Coronary artery (tissue), 2 donors: ENCODE data around the gene TOX2.

ENCODE experiments used
- DNase-seq: peaks from one replicate; pipeline ENCODE4 v3.0.0-alpha.2; 2017; ENCODE audit warnings: low spot score
- H3K27ac ChIP-seq, 2 donors: fragments of 200-600 bp; sonication (generic); one replicate each; pipeline ENCODE4 v1.5.1; 2016 to 2019
- H3K4me3 ChIP-seq: fragments of 200-600 bp; sonication (generic); 2 replicates; pipeline ENCODE4 v1.5.1; 2016; ENCODE audit warnings: mild to moderate bottlenecking, moderate library complexity
- TF ChIP-seq, protein P1 (sequence below): fragments of 200-600 bp; sonication (generic); IDR thresholded peaks from one replicate; pipeline ENCODE4 v1.5.1; 2019; ENCODE audit warnings: antibody characterized with exemption

TOX2 gene

DNA sequence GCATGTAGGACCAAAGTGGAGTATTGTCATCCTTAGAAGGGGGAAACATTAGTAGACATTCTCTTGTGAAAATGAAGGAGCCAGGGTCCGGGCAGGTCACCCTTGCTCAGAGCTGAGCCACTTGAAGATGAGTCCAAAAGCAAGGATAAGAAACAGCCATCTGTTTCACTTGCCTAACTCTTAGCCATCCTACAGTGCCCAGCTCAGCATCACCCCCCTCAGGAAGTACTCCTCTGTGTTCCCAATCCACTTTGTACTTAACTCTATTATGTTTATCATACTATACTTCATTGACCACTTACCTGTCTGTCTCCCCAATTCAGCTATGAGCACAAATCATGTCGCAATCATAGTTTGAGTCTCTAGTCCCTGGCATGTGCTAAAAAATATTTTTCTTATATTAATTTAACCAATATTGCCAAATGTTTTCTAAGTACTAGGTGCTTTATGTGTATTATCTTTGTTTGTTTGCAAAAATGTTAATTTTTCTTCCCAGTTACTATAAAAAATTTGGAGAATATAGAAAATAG is 8.1 kb upstream of the TOX2 start:
- no peak for DNase-seq
- H3K4me3 ChIP-seq, result no peak overlapping the region
- TF ChIP-seq, protein P1, sequence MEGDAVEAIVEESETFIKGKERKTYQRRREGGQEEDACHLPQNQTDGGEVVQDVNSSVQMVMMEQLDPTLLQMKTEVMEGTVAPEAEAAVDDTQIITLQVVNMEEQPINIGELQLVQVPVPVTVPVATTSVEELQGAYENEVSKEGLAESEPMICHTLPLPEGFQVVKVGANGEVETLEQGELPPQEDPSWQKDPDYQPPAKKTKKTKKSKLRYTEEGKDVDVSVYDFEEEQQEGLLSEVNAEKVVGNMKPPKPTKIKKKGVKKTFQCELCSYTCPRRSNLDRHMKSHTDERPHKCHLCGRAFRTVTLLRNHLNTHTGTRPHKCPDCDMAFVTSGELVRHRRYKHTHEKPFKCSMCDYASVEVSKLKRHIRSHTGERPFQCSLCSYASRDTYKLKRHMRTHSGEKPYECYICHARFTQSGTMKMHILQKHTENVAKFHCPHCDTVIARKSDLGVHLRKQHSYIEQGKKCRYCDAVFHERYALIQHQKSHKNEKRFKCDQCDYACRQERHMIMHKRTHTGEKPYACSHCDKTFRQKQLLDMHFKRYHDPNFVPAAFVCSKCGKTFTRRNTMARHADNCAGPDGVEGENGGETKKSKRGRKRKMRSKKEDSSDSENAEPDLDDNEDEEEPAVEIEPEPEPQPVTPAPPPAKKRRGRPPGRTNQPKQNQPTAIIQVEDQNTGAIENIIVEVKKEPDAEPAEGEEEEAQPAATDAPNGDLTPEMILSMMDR, result no peak
- no peak overlapping the region for H3K27ac ChIP-seq

DNA sequence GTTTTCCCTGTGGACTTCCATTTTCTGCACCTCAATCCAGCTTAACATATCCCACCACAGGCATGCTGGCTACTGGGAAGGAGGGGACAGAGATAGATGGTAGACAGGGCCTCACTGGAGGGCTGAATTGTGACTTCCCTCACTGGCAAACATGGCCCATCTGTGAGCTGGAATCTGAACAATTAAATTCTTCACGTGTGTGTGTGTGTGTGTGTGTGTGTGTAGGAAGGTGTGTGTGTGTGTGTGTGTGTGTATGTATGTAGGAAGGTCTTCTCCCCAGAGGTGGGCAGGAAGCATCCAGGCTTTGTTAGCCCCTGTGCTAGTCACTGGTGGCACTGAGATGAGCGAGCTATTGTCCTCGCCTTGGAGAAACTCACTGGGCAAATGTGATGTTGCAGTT is 5.4 kb upstream of the TOX2 start:
- Histone ChIP-seq H3K4me3 (no peak overlapping the region), H3K27ac (no peak overlapping the region)
- no peak for DNase-seq
- TF ChIP-seq, protein P1, result no peak

DNA sequence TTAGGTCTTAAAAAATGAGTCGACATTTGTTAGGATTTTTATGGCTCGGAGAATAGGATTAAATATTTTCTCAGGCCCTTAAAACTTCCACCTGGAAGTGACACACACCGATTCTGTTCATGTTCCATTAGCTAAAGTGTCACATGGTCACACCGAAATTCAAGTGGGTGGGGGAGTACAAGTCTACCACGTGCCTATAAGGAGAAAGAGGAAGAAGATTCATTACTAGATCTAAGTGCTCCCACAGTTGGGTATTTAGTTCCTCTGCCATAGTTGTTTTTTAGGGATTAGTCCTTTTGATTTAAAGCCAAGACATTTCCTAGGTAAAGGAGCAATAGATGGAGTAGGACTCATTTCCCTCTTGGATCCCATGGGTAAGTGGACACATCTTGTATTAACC is 4.9 kb upstream of the TOX2 start:
- TF ChIP-seq, protein P1, result no peak
- Histone ChIP-seq H3K4me3 (no peak overlapping the region), H3K27ac (no peak overlapping the region)
- DNase-seq, result no peak

DNA sequence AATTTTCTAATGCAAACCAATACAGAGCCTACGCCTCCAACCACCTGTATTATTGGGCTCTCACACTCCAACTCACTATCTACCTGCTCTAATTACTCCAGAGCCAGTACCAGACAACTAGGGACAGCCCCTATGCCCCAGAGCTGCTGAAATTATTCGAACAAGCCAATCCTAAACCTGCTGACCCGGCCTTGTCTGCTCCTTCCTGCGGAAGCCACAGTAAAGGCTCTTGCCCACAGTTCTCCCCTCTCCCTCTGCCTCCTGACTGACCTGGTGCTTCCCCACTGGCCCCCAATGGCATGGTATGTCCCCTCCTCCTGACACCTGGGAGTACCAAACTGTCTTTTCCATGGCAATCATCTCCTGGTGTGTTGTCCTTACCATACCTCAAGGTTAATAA is 4.1 kb upstream of the TOX2 start:
- DNase-seq, result no peak
- Histone ChIP-seq H3K4me3 (no peak overlapping the region), H3K27ac (no peak overlapping the region)
- TF ChIP-seq, protein P1, result no peak

DNA sequence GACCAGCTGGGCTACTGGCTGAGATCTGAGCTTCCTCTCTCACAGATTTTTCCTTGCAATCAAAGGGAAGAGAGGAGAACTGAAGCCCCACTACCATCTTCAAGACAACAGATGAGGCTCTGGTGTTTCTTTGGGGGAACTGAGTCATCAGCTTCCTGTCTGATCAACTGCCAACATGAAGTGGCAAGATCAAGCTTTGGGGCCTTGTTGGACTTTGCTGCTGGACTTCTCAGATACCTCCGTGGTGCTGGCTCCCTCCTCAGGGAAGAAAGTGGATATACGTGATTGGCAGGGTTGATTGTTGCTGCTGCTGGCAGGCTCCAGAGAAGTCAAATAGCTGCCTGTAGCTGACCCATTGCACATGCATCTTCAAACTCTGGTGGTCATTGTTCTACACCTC is 3.6 kb upstream of the TOX2 start:
- H3K27ac ChIP-seq, result no peak overlapping the region
- H3K4me3 ChIP-seq, result no peak overlapping the region
- TF ChIP-seq, protein P1, result no peak
- DNase-seq, result no peak

DNA sequence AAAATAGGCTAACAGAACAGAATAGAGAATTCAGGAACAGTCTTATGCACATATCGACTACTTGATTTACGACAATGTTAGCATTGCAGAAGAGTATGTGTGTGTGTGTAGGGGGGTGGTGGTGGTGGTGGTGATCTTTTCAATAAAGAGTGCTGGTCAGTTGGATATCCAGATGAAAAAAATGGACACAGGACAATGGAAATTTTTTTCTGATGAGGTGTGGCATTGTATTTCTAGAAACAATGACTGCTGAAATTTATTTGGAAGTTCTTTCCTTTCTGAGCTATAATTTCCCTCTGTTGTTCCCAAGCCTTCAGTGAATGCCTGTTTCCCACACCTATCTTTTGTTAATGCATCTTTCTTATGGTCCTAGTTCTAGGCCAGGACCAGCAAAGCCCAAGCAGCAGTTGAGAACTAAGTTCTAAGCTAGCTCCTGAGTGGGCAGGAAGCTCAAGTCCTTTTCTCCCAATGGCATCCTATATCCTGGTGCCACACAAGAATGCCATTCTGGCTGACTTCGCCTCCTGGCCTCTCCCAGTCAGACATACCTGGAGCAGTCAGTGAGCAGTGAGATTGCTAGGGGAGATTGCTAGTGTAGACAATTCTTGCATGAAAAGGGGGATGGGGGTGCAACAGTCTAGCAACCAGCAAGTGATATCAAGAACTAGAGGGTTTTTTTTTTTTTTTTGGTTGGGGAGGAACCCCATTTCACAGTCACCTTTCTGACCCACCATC is 1.2 kb upstream of the TOX2 start:
- no peak for DNase-seq
- no peak overlapping the region for H3K4me3 ChIP-seq
- no peak overlapping the region for H3K27ac ChIP-seq
- TF ChIP-seq, protein P1, result no peak
